Upper lobe of left lung (tissue), 6 donors: ENCODE data around the gene OR5AS1. TPM values are rescaled to one million over a fixed set of nuclear protein-coding genes. Genes with fewer than 3 reads are reported as not detected.

ENCODE experiments used
- ATAC-seq, 2 donors: fragments of 200-7000 bp; cut with Tn5 transposase; one replicate each; pipeline ENCODE4 v1.9.1; 2022; ENCODE audit warnings: mild to moderate bottlenecking in 2 of 2, moderate library complexity in 2 of 2; ENCODE audit not compliant: low FRiP score in 2 of 2
- DNase-seq, 2 donors: peaks; one replicate each; pipeline ENCODE4 v3.0.0-alpha.2; 2019 to 2020
- H3K27ac ChIP-seq, 4 donors: fragments of 200-600 bp; sonication (generic); one replicate each; pipeline ENCODE4 v1.5.1; 2016 to 2019
- H3K27me3 ChIP-seq, 4 donors: fragments of 200-600 bp; sonication (generic); one replicate each; pipeline ENCODE4 v1.5.1; 2017 to 2019
- H3K36me3 ChIP-seq, 4 donors: fragments of 200-600 bp; sonication (generic); one replicate each; pipeline ENCODE4 v1.5.1; 2016 to 2019
- H3K4me1 ChIP-seq, 4 donors: fragments of 200-600 bp; sonication (generic); one replicate each; pipeline ENCODE4 v1.5.1; 2018 to 2019
- H3K4me3 ChIP-seq, 4 donors: fragments of 200-600 bp; sonication (generic); one replicate each; pipeline ENCODE4 v1.5.1; 2017 to 2019; ENCODE audit warnings: mild to moderate bottlenecking in 2 of 4, moderate library complexity in 1 of 4
- H3K9me3 ChIP-seq, 4 donors: fragments of 200-600 bp; sonication (generic); one replicate each; pipeline ENCODE4 v1.5.1; 2018 to 2019
- CTCF ChIP-seq, 6 experiments: fragments of 450-650 bp in 4 of 6; fragments of 200-600 bp in 2 of 6; sonication (generic) in 2 of 6; IDR thresholded peaks; one replicate each; pipeline ENCODE4 v1.5.1; 2016 to 2019; ENCODE audit warnings: antibody characterized with exemption in 6 of 6
- EP300 ChIP-seq, 4 donors: sonication (generic); formaldehyde crosslinking; IDR thresholded peaks; one replicate each; pipeline ENCODE4 v1.5.1; 2017; ENCODE audit warnings: antibody characterized with exemption in 4 of 4, control low read depth in 2 of 4
- POLR2A ChIP-seq, 4 donors: fragments of 450-650 bp; IDR thresholded peaks; one replicate each; pipeline ENCODE4 v1.5.1; 2016 to 2017; ENCODE audit warnings: antibody characterized with exemption in 4 of 4, mild to moderate bottlenecking in 2 of 4
- POLR2AphosphoS5 ChIP-seq, 2 donors: sonication (generic); formaldehyde crosslinking; IDR thresholded peaks; one replicate each; pipeline ENCODE4 v1.5.1; 2017; ENCODE audit warnings: antibody characterized with exemption in 2 of 2
- WGBS, 2 donors: methylation state at CpG; one replicate each; pipeline ENCODE4 v1.1.5; 2017 to 2018; 5-methylcytosine and 5-hydroxymethylcytosine counted together
- total RNA-seq, 6 donors: library from RNA; depleted of rRNA in 4 of 6; stranded (reverse); fragments of >200 nt in 4 of 6; gene quantifications; one replicate each; pipeline versions ENCODE4 v1.1.0 to v1.2.1, GENCODE V29; 2016 to 2021
- donor health status: DM: no; HTN: no; CAD: no; lungs with moderate emphysema.
- donor health status: DM: no; HTN: yes; CAD: no; lungs with severe emphysema.

Gene OR5AS1
- not detected for total RNA-seq

GRCh38 chr11:56027354-56027753, at the start of gene OR5AS1:
Gene OR5AS1 (plus strand): TSS chr11:56027654. CDS start chr11:56030419, 2,765 bp downstream.
- DNase-seq (no peak), ATAC-seq (no peak)
- TF ChIP-seq POLR2A (IDR thresholded peaks at IDR 0.05) (no peak), CTCF (IDR thresholded peaks at IDR 0.05) (no peak), EP300 (IDR thresholded peaks at IDR 0.05) (no peak), POLR2AphosphoS5 (IDR thresholded peaks at IDR 0.05) (no peak)
- Histone ChIP-seq H3K27ac (no peak within 1 kb of the TSS), H3K4me3 (no peak within 1 kb of the TSS), H3K27me3 (no peaks in the 10 kb centered on the region), H3K36me3 (no peaks in the 10 kb centered on the region), H3K9me3 (no peaks in the 10 kb centered on the region), H3K4me1 (no peaks in the 10 kb centered on the region)

DNA sequence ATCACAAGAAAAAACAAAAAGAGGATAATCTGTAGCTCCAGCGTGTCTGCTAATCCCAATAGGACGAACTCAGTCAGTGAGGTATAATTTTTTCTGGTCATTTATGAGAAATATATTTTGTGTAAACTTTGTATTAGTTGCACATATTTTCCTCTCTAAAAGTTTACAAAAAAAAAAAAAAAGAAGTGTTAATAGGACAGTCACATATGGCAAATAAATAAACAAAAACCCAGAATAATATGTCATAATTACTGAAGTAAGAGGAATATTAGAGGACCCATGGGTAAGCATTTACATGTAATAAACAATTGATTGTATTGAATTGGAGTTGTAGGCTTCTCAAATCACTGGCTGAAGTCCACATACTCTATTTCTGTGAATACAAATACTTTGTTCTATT, 32.9 kb upstream of the OR5AS1 start, which contains the start of gene OR5F1:
TSS of gene OR5F1 (minus strand) at position 101 of the 400 bp plus-strand sequence. CDS start at position 101, 0 bp downstream.
- Histone ChIP-seq H3K27ac (no peak within 1 kb of the TSS), H3K9me3 (no peaks in the 10 kb centered on the region), H3K36me3 (no peaks in the 10 kb centered on the region), H3K4me1 (no peaks in the 10 kb centered on the region), H3K4me3 (no peak within 1 kb of the TSS), H3K27me3 (no peaks in the 10 kb centered on the region)
- TF ChIP-seq EP300 (IDR thresholded peaks at IDR 0.05) = no peak
- no peak for TF ChIP-seq CTCF (IDR thresholded peaks at IDR 0.05)
- TF ChIP-seq POLR2A (IDR thresholded peaks at IDR 0.05) = no peak
- TF ChIP-seq POLR2AphosphoS5 (IDR thresholded peaks at IDR 0.05) = no peak
- ATAC-seq (no peak), DNase-seq (no peak)
- 61 to 71% methylated on average over 2 of the region's 2 CpGs for WGBS, 2 donors

DNA sequence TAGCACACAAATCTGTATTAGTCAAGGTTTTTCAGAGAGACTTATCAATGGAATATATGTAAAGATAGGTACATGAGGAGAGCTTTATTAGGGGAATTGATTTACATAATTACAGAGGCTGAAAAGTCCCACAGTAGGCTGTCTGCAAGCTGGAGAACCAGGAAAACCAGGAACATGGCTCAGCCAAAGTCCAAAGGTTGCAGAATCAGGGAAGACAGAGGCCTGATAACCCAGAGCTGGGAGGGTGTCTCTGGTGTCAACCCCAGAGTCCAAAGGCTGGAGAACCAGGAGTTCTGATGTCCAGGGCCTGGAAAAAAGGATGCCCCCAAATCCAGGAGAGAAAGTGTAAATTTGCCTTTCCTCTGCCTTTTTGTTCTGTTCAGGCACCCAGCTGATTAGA, 16.7 kb upstream of the OR5AS1 start:
- H3K9me3 ChIP-seq = no peaks in the 10 kb centered on the region
- H3K27ac ChIP-seq = no peak overlapping the region
- DNase-seq (no peak), ATAC-seq (no peak)
- H3K36me3 ChIP-seq = no peaks in the 10 kb centered on the region
- no peaks in the 10 kb centered on the region for H3K27me3 ChIP-seq
- H3K4me3 ChIP-seq = no peak overlapping the region
- no peaks in the 10 kb centered on the region for H3K4me1 ChIP-seq
- TF ChIP-seq EP300 (IDR thresholded peaks at IDR 0.05) (no peak), POLR2AphosphoS5 (IDR thresholded peaks at IDR 0.05) (no peak), POLR2A (IDR thresholded peaks at IDR 0.05) (no peak), CTCF (IDR thresholded peaks at IDR 0.05) (no peak)

DNA sequence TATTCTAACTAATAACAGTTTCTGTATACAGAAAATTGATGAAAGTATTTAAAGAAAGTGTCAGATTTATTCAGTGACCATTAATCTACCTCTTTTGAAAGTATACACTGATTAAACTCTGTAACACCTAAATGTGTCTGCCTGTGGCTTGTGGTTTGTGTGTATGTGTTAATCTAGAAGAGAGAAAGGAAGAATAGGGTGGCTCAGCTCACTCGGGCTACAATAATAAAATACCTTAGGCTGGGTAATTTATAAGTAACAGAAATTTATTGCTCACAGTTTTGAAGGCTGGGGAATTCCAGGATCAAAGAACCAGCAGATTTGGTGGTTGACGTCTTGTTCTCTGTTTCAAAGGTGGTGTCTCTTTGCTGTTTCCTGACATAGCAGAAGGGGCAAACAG, 13.6 kb upstream of the OR5AS1 start:
- Histone ChIP-seq H3K36me3 (no peaks in the 10 kb centered on the region), H3K4me1 (no peaks in the 10 kb centered on the region), H3K27me3 (no peaks in the 10 kb centered on the region), H3K27ac (no peak overlapping the region), H3K9me3 (no peaks in the 10 kb centered on the region), H3K4me3 (no peak overlapping the region)
- ATAC-seq (no peak), DNase-seq (no peak)
- 73% methylated on average over 2 of the region's 2 CpGs for WGBS, 2 donors
- TF ChIP-seq POLR2AphosphoS5 (IDR thresholded peaks at IDR 0.05) (no peak), CTCF (IDR thresholded peaks at IDR 0.05) (no peak)

DNA sequence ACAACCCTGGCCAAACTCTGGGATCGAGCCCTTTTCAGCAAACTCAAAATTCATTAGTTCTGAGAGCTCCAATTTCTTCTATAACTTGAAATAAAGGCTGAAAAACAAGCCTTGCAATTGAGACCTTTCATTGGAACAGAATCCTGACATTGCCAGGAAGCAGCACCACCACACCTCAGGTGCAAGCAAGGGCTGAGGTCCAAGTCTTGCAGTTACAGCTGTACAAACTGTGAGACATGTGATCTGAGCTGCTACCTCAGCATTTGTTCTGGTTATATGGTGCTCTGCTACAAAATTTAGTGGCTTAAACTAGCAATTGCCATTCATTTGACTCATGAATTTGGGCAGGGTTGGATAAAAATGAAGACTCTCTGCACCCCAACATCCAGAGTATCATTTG, 18.1 kb downstream of the OR5AS1 start:
- ATAC-seq (no peak), DNase-seq (no peak)
- Histone ChIP-seq H3K9me3 (peaks cover 0 to 3% (median 0%) of the 10 kb centered on the region in 4 donors), H3K4me1 (no peaks in the 10 kb centered on the region), H3K36me3 (no peaks in the 10 kb centered on the region), H3K27ac (no peak overlapping the region), H3K27me3 (no peaks in the 10 kb centered on the region), H3K4me3 (no peak overlapping the region)
- TF ChIP-seq CTCF (IDR thresholded peaks at IDR 0.05) = no peak
- TF ChIP-seq POLR2AphosphoS5 (IDR thresholded peaks at IDR 0.05) = no peak
- TF ChIP-seq EP300 (IDR thresholded peaks at IDR 0.05) = no peak
- no peak for TF ChIP-seq POLR2A (IDR thresholded peaks at IDR 0.05)
- WGBS, 2 donors = 52 to 63% methylated on average over 1 of the region's 1 CpG
